Keratinocyte (primary cell): Measurements from ENCODE around the gene SLX4IP.

Source experiments
- EZH2 ChIP-seq: IDR thresholded peaks from one replicate; pipeline ENCODE4 v1.6.1; 2012; ENCODE audit warnings: inconsistent platforms, mild to moderate bottlenecking, low read length, moderate library complexity
- TF ChIP-seq, protein P1 (sequence below), 3 experiments: IDR thresholded peaks in 1 of 3; conservative IDR thresholded peaks in 1 of 3; optimal IDR thresholded peaks in 1 of 3; 2 replicates in 2 of 3; 3 replicates in 1 of 3; pipeline versions ENCODE3 to v1.5.1; 2011; ENCODE audit warnings: low read length in 3 of 3, mild to moderate bottlenecking in 3 of 3, moderate library complexity in 2 of 3, control low read depth in 1 of 3, inconsistent platforms in 1 of 3; ENCODE audit not compliant: insufficient read depth in 2 of 3; ENCODE audit errors: extremely low read depth in 1 of 3

DNA sequence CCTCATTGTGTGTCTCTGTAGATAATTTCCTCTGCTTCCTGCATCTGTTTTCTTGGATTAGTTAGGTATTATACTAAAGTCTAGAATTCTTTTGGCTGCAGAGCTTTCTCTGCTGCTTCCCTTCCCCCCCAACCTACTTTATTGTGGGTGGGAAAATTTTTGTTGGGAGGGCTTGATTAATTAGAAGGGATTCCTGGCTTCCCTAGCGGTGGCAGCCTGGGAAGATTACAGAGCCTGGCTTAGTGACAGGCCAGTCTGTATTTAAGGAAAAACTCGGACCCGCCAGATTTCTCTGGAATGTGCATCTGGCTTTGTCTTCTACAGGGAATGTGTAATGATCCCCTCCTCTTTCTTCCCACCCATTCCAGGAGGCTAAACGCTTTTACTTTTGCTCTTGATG lies 31.2 kb downstream of the SLX4IP start:
- TF ChIP-seq, protein P1, sequence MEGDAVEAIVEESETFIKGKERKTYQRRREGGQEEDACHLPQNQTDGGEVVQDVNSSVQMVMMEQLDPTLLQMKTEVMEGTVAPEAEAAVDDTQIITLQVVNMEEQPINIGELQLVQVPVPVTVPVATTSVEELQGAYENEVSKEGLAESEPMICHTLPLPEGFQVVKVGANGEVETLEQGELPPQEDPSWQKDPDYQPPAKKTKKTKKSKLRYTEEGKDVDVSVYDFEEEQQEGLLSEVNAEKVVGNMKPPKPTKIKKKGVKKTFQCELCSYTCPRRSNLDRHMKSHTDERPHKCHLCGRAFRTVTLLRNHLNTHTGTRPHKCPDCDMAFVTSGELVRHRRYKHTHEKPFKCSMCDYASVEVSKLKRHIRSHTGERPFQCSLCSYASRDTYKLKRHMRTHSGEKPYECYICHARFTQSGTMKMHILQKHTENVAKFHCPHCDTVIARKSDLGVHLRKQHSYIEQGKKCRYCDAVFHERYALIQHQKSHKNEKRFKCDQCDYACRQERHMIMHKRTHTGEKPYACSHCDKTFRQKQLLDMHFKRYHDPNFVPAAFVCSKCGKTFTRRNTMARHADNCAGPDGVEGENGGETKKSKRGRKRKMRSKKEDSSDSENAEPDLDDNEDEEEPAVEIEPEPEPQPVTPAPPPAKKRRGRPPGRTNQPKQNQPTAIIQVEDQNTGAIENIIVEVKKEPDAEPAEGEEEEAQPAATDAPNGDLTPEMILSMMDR (optimal IDR thresholded peaks at IDR 0.05 in 1 of 3, IDR thresholded peaks at IDR 0.05 in 1 of 3, conservative IDR thresholded peaks at IDR 0.05 in 1 of 3; ENCODE audit: extremely low read depth in 1 of 3, insufficient read depth in 2 of 3, low read length in 3 of 3) = no peak
- TF ChIP-seq EZH2 = no peak
